GM18520 (cell line): ENCODE measurements around the gene SPG7.
"Not testable (repeated sequence)": the region's sequence is repeated elsewhere in the genome, so short reads cannot be mapped to it uniquely, and the experiment has no call there.

Source experiments
- ATAC-seq: cut with Tn5 transposase; IDR thresholded peaks from one replicate; pipeline ENCODE4 v1.9.1; 2021; ENCODE audit not compliant: unreplicated experiment

SPG7 gene

DNA sequence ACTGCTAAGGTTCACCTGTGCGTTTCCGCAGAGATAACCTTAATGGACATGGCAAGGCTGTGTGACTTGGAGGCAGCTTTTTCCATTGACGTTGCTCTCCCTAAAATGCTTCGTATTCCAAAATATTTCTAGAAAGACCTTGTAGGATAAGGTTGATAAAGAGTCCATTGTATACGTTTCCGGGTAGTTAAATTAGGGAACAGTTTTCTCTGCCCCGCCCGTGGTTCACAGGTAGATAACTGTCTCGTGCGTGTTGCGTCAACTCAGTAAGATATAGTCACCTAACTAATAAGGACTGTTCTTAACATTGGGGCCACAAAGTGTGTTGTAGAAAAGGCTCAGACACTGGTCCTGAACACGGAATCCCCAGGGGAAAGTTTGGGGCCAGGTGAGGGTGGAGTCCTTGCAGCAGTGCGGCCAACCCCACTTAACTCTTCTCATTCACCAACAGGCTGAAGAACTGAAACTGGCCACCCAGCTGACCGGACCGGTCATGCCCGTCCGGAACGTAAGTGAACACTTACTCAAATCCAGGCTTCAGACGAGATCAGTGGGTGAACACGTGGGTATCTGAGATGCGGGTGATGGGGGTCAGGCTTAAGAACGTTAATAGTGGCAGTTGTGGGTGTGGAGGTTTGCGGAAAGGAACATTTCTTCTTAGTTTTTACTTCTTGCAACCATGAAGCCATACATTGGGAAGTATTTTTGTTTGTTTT lies 53.8 kb downstream of the SPG7 start:
- no peak for ATAC-seq

DNA sequence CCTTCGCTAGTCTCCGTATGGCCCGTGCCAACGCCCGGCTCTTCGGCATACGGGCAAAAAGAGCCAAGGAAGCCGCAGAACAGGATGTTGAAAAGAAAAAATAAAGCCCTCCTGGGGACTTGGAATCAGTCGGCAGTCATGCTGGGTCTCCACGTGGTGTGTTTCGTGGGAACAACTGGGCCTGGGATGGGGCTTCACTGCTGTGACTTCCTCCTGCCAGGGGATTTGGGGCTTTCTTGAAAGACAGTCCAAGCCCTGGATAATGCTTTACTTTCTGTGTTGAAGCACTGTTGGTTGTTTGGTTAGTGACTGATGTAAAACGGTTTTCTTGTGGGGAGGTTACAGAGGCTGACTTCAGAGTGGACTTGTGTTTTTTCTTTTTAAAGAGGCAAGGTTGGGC lies 54.7 kb downstream of the SPG7 start:
- ATAC-seq = no peak

GRCh38 chr16:89563639-89564392 lies 55.6 kb downstream of the SPG7 start:
- ATAC-seq = no peak

- ATAC-seq = no peak
These were observed 56.5 kb downstream of the SPG7 start for GRCh38 chr16:89564476-89565255.

DNA sequence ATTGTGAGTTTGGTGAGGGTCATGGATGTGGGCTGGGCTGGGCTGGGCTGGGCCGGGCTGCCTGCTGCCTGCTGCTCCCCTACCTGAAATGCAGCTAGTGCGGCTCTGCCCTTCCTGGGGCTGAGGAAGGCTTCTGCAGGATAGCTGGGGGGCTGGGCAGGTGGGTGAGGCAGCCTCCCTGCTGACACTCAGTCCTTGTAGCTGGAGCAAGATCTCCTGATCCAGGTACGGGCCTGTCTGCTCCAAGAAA lies 57.0 kb downstream of the SPG7 start:
- ATAC-seq = no peak

GRCh38 chr16:89565506-89566372 lies 57.5 kb downstream of the SPG7 start:
- no peak for ATAC-seq

- no peak for ATAC-seq
These were observed 59.7 kb downstream of the SPG7 start for GRCh38 chr16:89567656-89568594.

- no peak for ATAC-seq
These were observed 61.5 kb downstream of the SPG7 start for GRCh38 chr16:89569506-89570341.

GRCh38 chr16:89570342-89570923 lies 62.2 kb downstream of the SPG7 start:
- ATAC-seq = no peak

GRCh38 chr16:89570983-89571598 lies 62.9 kb downstream of the SPG7 start:
- ATAC-seq = not testable (repeated sequence)

GRCh38 chr16:89571636-89572035 lies 63.4 kb downstream of the SPG7 start:
- ATAC-seq = no peak

GRCh38 chr16:89572073-89572484 lies 63.9 kb downstream of the SPG7 start:
- no peak for ATAC-seq

DNA sequence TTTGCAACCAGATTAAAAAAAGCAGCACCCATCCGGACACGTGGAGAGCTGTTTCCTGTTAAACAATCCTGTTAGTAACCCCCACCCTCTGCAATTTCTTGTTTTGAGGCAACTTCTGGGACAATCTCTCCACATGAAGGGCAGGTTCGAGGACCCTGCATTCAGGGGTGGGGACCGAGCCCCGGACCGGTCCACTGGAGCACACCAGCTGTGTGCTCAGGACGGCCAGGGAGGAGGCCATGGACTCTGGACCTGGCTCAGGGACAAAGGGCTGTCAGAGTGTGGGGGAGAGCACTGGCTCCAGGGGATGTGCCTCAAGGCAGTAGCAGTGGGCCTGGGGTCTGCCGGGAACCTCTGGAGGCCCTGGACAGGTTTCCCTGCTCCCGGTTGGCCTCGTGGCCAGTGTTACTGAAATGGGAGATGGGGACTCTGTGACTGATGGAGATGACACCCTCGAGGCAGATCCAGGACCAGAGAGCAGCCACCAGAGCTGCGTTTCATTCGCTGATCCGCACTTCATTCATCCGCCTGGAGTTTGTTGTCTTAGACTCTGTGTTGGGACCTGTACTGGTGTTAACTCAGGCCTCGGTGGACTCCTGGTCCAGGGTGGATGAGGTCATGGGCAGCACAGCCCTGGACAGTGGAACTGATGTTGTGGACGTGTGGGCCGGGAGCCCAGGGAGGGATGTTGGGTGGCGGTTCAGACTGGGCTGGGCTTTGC lies 64.4 kb downstream of the SPG7 start:
- ATAC-seq = no peak

- ATAC-seq = no peak
These were observed 65.8 kb downstream of the SPG7 start for GRCh38 chr16:89573826-89574680.

GRCh38 chr16:89574681-89575246 lies 66.6 kb downstream of the SPG7 start:
- no peak for ATAC-seq
